Gastrocnemius medialis (tissue), 4 donors: Measurements from ENCODE around the gene PRR16.

Source experiments
- POLR2A ChIP-seq, 2 donors: fragments of 450-650 bp; IDR thresholded peaks; one replicate each; pipeline ENCODE4 v1.6.1; 2017; ENCODE audit warnings: antibody characterized with exemption in 2 of 2, mild to moderate bottlenecking in 2 of 2, moderate library complexity in 2 of 2
- TF ChIP-seq, protein P1 (sequence below), 5 experiments: fragments of 450-650 bp in 3 of 5; fragments of 200-600 bp in 2 of 5; sonication (generic) in 2 of 5; IDR thresholded peaks in 4 of 5; conservative IDR thresholded peaks in 1 of 5; 1 replicate in 4 of 5; 2 replicates in 1 of 5; pipeline ENCODE4 v1.5.1; 2016 to 2019; ENCODE audit warnings: antibody characterized with exemption in 5 of 5, mild to moderate bottlenecking in 3 of 5, moderate library complexity in 3 of 5

DNA sequence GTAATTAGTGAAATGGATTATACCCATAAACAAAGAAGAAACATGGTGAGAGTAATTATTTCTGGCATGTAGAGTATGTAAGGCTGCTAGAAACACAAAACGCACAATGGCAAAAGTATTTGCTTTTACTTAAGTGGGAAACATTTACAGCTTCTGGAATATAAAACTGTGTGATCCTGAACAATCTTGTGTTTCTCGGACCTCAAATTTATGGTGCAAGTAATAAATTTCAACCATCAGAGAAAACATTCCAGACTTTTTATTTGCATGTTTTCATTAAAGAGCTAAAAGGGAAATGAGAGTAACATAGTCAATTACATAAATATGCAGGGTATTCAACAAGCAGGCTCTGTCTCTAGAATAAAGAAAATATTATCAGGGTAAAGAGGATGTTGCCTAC lies 17.2 kb upstream of the PRR16 start:
- TF ChIP-seq, protein P1, sequence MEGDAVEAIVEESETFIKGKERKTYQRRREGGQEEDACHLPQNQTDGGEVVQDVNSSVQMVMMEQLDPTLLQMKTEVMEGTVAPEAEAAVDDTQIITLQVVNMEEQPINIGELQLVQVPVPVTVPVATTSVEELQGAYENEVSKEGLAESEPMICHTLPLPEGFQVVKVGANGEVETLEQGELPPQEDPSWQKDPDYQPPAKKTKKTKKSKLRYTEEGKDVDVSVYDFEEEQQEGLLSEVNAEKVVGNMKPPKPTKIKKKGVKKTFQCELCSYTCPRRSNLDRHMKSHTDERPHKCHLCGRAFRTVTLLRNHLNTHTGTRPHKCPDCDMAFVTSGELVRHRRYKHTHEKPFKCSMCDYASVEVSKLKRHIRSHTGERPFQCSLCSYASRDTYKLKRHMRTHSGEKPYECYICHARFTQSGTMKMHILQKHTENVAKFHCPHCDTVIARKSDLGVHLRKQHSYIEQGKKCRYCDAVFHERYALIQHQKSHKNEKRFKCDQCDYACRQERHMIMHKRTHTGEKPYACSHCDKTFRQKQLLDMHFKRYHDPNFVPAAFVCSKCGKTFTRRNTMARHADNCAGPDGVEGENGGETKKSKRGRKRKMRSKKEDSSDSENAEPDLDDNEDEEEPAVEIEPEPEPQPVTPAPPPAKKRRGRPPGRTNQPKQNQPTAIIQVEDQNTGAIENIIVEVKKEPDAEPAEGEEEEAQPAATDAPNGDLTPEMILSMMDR (IDR thresholded peaks at IDR 0.05 in 4 of 5, conservative IDR thresholded peaks at IDR 0.05 in 1 of 5), result no peak
- no peak for TF ChIP-seq POLR2A (IDR thresholded peaks at IDR 0.05)
